H1 (cell line): Measurements from ENCODE around the gene TMEM203. TPM values are rescaled to one million over a fixed set of nuclear protein-coding genes. Genes with fewer than 3 reads are reported as not detected.

ENCODE experiments used
- ASH2L ChIP-seq: fragments of 200-600, 300-600 bp; sonication (generic); IDR thresholded peaks from one replicate; pipeline ENCODE4 v1.7.1; 2017; ENCODE audit warnings: low read length
- BACH1 ChIP-seq: IDR thresholded peaks from 2 replicates; pipeline ENCODE4 v1.6.1; 2012; ENCODE audit warnings: low read length, improper control_type of control experiment
- BCL11A ChIP-seq, 2 experiments: IDR thresholded peaks; one replicate each; pipeline ENCODE4 v1.6.1; 2011; ENCODE audit warnings: low read depth in 2 of 2, low read length in 2 of 2, mild to moderate bottlenecking in 2 of 2
- CBX5 ChIP-seq: fragments of 300-800, 300-1000 bp; sonication (generic); IDR thresholded peaks from 2 replicates; pipeline ENCODE4 v1.7.1; 2016; ENCODE audit warnings: antibody characterized with exemption, low read length, low read depth
- CBX8 ChIP-seq: fragments of 300-800, 300-1000 bp; sonication (generic); IDR thresholded peaks from 2 replicates; pipeline ENCODE4 v1.7.1; 2016; ENCODE audit warnings: low read depth, low read length, borderline replicate concordance
- FOSL1 ChIP-seq: IDR thresholded peaks from 2 replicates; pipeline ENCODE4 v1.6.1; 2011; ENCODE audit warnings: mild to moderate bottlenecking, low read depth, low read length, moderate library complexity; ENCODE audit not compliant: insufficient read depth
- HDAC2 ChIP-seq, 2 experiments: fragments of 300-600 bp in 1 of 2; sonication (generic) in 1 of 2; IDR thresholded peaks; 2 replicates each; pipeline ENCODE4 v1.6.1; 2011 to 2012; ENCODE audit warnings: low read depth in 2 of 2, low read length in 2 of 2, mild to moderate bottlenecking in 2 of 2, moderate library complexity in 2 of 2, borderline replicate concordance in 1 of 2, inconsistent platforms in 1 of 2
- JUN ChIP-seq: IDR thresholded peaks from 2 replicates; pipeline ENCODE4 v1.6.1; 2011; ENCODE audit warnings: low read depth, mild to moderate bottlenecking, improper control_type of control experiment, low read length
- KDM1A ChIP-seq: fragments of 200-600, 300-600 bp; sonication (generic); IDR thresholded peaks from 2 replicates; pipeline ENCODE4 v1.7.1; 2016; ENCODE audit warnings: mild to moderate bottlenecking, low read length, borderline replicate concordance
- NANOG ChIP-seq: IDR thresholded peaks from 2 replicates; pipeline ENCODE4 v1.6.1; 2011; ENCODE audit warnings: low read length, low read depth, mild to moderate bottlenecking, inconsistent platforms; ENCODE audit not compliant: insufficient read depth, poor library complexity, severe bottlenecking
- POLR2AphosphoS5 ChIP-seq: IDR thresholded peaks from 2 replicates; pipeline ENCODE4 v1.6.1; 2011; ENCODE audit warnings: low read depth, low read length
- POU5F1 ChIP-seq: IDR thresholded peaks from 2 replicates; pipeline ENCODE4 v1.6.1; 2011; ENCODE audit warnings: low read depth, mild to moderate bottlenecking, low read length, moderate library complexity
- RXRA ChIP-seq: IDR thresholded peaks from 2 replicates; pipeline ENCODE4 v1.6.1; 2011; ENCODE audit warnings: low read depth, mild to moderate bottlenecking, low read length, moderate library complexity; ENCODE audit not compliant: insufficient read depth
- SIRT6 ChIP-seq: IDR thresholded peaks from one replicate; pipeline ENCODE4 v1.7.1; 2012; ENCODE audit warnings: low read length, inconsistent platforms
- SUZ12 ChIP-seq: fragments of 200-600 bp; sonication (generic); IDR thresholded peaks from 2 replicates; pipeline ENCODE4 v1.6.1; 2012; ENCODE audit warnings: mild to moderate bottlenecking, inconsistent platforms, low read length, moderate library complexity, mixed read lengths
- TAF7 ChIP-seq: optimal IDR thresholded peaks from 2 replicates; pipeline ENCODE3; 2011; ENCODE audit warnings: low read depth, mild to moderate bottlenecking, inconsistent platforms, low read length, moderate library complexity, borderline replicate concordance
- polyA plus RNA-seq, 7 experiments: library from polyadenylated mRNA; depleted of rRNA in 3 of 7; stranded (reverse) in 5 of 7; unstranded in 2 of 7; fragments of >200 nt in 5 of 7; fragments of 200-250 nt in 2 of 7; gene quantifications; 1 replicate in 5 of 7; 2 replicates in 1 of 7; 4 replicates in 1 of 7; pipeline versions ENCODE4 v1.2.1 to v1.2.3, GENCODE V29; 2011 to 2013; ENCODE audit warnings: missing spikeins in 2 of 7, mixed read lengths in 2 of 7
- total RNA-seq: library from RNA; stranded (reverse); fragmentation: NEBNext Ultra II Directional; extraction: Animal tissue kit (Norgen Biotek cat#: 25700); gene quantifications from 2 replicates; pipeline ENCODE4 v1.2.1, GENCODE V29; 2021

TMEM203 gene
- total and polyA plus RNA-seq, 2 of the 8 experiments (the other 6 are each of a cell fraction or from before 2014, with no cell fraction given): 44.1 to 57.1 TPM

- TF ChIP-seq KDM1A (no peak), NANOG (no peak), BACH1 (no peak), SIRT6 (no peak), TAF7 (peak; percentile 53), ASH2L (no peak), RXRA (no peak), CBX8 (no peak), SUZ12 (no peak), JUN (no peak), POLR2AphosphoS5 (0 out of 2 replicates have a peak, but pooled peaks have one; percentile 30), CBX5 (no peak), BCL11A (IDR thresholded peaks at IDR 0.05; ENCODE audit: low read depth in 2 of 2, low read length in 2 of 2) (no peak), HDAC2 (IDR thresholded peaks at IDR 0.05; ENCODE audit: borderline replicate concordance in 1 of 2, low read depth in 2 of 2, low read length in 2 of 2) (0 out of 4 replicates have a peak, but pooled peaks of 1 of the 2 experiments have one; percentile 23), FOSL1 (no peak), POU5F1 (no peak)
Measured at GRCh38 chr9:137254624-137255447, 49.4 kb upstream of the TMEM203 start, which contains the start of gene NELFB (continued).
